HCT116 (cell line): ENCODE measurements around the gene DYNC2H1. TPM values are rescaled to one million over a fixed set of nuclear protein-coding genes. Genes with fewer than 3 reads are reported as not detected.

Experiments
- ATAC-seq: fragments of 200-7000 bp; cut with Tn5 transposase; 2 replicates; pipeline ENCODE4 v1.9.1; 2020; ENCODE audit warnings: mild to moderate bottlenecking, moderate library complexity
- BruUV-seq: library from RNA; stranded (reverse); fragments of 400-500 nt; replicated peaks from 2 replicates; lab custom pipeline; 2021; lab: Mats Ljungman, UMichigan
- CTCF ChIA-PET: fragments of 300-600 bp; sonication (Branson Sonifier 250); formaldehyde crosslinking; loops from one replicate; lab custom pipeline; 2021; ENCODE audit warnings: antibody characterized with exemption; lab: Charles Lee
- POLR2A ChIA-PET: fragments of 300-600, 350-600 bp; sonication (Branson Sonifier 250); formaldehyde crosslinking; loops from one replicate; lab custom pipeline; 2021; ENCODE audit warnings: antibody characterized with exemption; lab: Charles Lee
- RAD21 ChIA-PET, 2 experiments: fragments of 300-600 bp; sonication (Branson Sonifier 250); formaldehyde crosslinking; loops; one replicate each; lab custom pipeline; 2023; ENCODE audit warnings: low total read pairs in 2 of 2; ENCODE audit not compliant: uncharacterized antibody in 2 of 2, unreplicated experiment in 2 of 2, low non-redundant PET in 1 of 2; lab: Charles Lee
- DNase-seq: peaks from one replicate; pipeline ENCODE4 v3.0.0-alpha.2; 2010; ENCODE audit warnings: low read depth, low spot score
- H2AFZ ChIP-seq: fragments of 200-600 bp; shearing (Covaris generic), sonication (generic); 2 replicates; pipeline ENCODE4 v1.6.1; 2017; ENCODE audit warnings: low read depth, mixed run types, mixed read lengths, antibody characterized with exemption, low read length; ENCODE audit not compliant: poor library complexity, severe bottlenecking
- H3K27ac ChIP-seq: 2 replicates; pipeline ENCODE4 v1.5.1; 2012; ENCODE audit warnings: low read depth, low read length
- H3K27me3 ChIP-seq: fragments of 200-600 bp; sonication (generic); 2 replicates; pipeline ENCODE4 v1.6.1; 2016; ENCODE audit warnings: mixed run types, low read length, mixed read lengths; ENCODE audit not compliant: insufficient read depth
- H3K36me3 ChIP-seq, 2 experiments: fragments of 200-500 bp in 1 of 2; fragments of 200-600 bp in 1 of 2; sonication (Bioruptor generic) in 1 of 2; sonication (generic) in 1 of 2; 2 replicates each; pipeline versions ENCODE4 v1.5.1 to v1.6.1; 2014 to 2016; ENCODE audit warnings: low read length in 2 of 2, inconsistent platforms in 1 of 2, mixed read lengths in 1 of 2, mixed run types in 1 of 2; ENCODE audit not compliant: insufficient read depth in 2 of 2, control insufficient read depth in 1 of 2
- H3K4me1 ChIP-seq, 2 experiments: fragments of 200-600 bp in 1 of 2; sonication (generic) in 1 of 2; 2 replicates each; pipeline versions ENCODE4 v1.5.1 to v1.6.1; 2012 to 2017; ENCODE audit warnings: low read length in 2 of 2, inconsistent platforms in 1 of 2, mild to moderate bottlenecking in 1 of 2, mixed read lengths in 1 of 2, mixed run types in 1 of 2, moderate library complexity in 1 of 2; ENCODE audit not compliant: insufficient read depth in 2 of 2, control insufficient read depth in 1 of 2
- H3K4me2 ChIP-seq: fragments of 200-600 bp; sonication (generic); 2 replicates; pipeline ENCODE4 v1.6.1; 2017; ENCODE audit warnings: mixed run types, low read length, mixed read lengths
- H3K4me3 ChIP-seq, 2 experiments: fragments of 200-600 bp in 1 of 2; sonication (generic) in 1 of 2; replicated peaks in 1 of 2; 2 replicates each; pipeline ENCODE4 v1.5.1; 2011 to 2016; ENCODE audit warnings: low read length in 2 of 2, control low read depth in 1 of 2, low read depth in 1 of 2, mild to moderate bottlenecking in 1 of 2, mixed read lengths in 1 of 2, mixed run types in 1 of 2
- H3K79me2 ChIP-seq: fragments of 200-600 bp; sonication (generic); 2 replicates; pipeline ENCODE4 v1.6.1; 2017; ENCODE audit warnings: mild to moderate bottlenecking, mixed run types, low read length, moderate library complexity, mixed read lengths; ENCODE audit not compliant: insufficient read depth
- H3K9ac ChIP-seq: fragments of 200-600 bp; sonication (generic); 2 replicates; pipeline ENCODE4 v1.6.1; 2016; ENCODE audit warnings: low read length, mixed read lengths
- H3K9me2 ChIP-seq: fragments of 200-600 bp; sonication (generic), shearing (Covaris generic); 2 replicates; pipeline ENCODE4 v1.6.1; 2017; ENCODE audit warnings: mixed run types, mild to moderate bottlenecking, moderate library complexity; ENCODE audit not compliant: insufficient read depth
- H3K9me3 ChIP-seq, 2 experiments: fragments of 200-500 bp in 1 of 2; fragments of 200-600 bp in 1 of 2; sonication (Bioruptor generic) in 1 of 2; sonication (generic) in 1 of 2; 2 replicates each; pipeline ENCODE4 v1.6.1; 2014 to 2017; ENCODE audit warnings: low read length in 2 of 2, mixed read lengths in 2 of 2, inconsistent platforms in 1 of 2, low read depth in 1 of 2, mild to moderate bottlenecking in 1 of 2, mixed run types in 1 of 2, moderate library complexity in 1 of 2; ENCODE audit not compliant: control insufficient read depth in 1 of 2, insufficient read depth in 1 of 2
- H4K20me1 ChIP-seq: fragments of 200-600 bp; sonication (generic), shearing (Covaris generic); 2 replicates; pipeline ENCODE4 v1.6.1; 2017; ENCODE audit warnings: mixed run types, mild to moderate bottlenecking, moderate library complexity; ENCODE audit not compliant: insufficient read depth
- CBX3 ChIP-seq: IDR thresholded peaks from 2 replicates; pipeline ENCODE4 v1.6.1; 2012; ENCODE audit warnings: low read depth
- EGR1 ChIP-seq: IDR thresholded peaks from 2 replicates; pipeline ENCODE4 v1.6.1; 2012; ENCODE audit warnings: low read depth
- EZH2phosphoT487 ChIP-seq: fragments of 200-600 bp; IDR thresholded peaks from 2 replicates; pipeline ENCODE4 v1.6.1; 2018; ENCODE audit warnings: antibody characterized with exemption, borderline replicate concordance
- FOSL1 ChIP-seq: IDR thresholded peaks from 2 replicates; pipeline ENCODE4 v1.6.1; 2012; ENCODE audit warnings: low read depth
- JUND ChIP-seq: IDR thresholded peaks from 2 replicates; pipeline ENCODE4 v1.6.1; 2012
- POLR2A ChIP-seq: IDR thresholded peaks from 2 replicates; pipeline ENCODE4 v1.7.0; 2011; ENCODE audit warnings: borderline replicate concordance; ENCODE audit not compliant: insufficient read depth, insufficient read length; ENCODE audit errors: extremely low read depth
- TCF7L2 ChIP-seq: IDR thresholded peaks from 2 replicates; pipeline ENCODE4 v1.7.0; 2011; ENCODE audit warnings: borderline replicate concordance, inconsistent platforms; ENCODE audit not compliant: insufficient read depth, insufficient read length; ENCODE audit errors: extremely low read depth
- ZBTB33 ChIP-seq: IDR thresholded peaks from 2 replicates; pipeline ENCODE4 v1.6.1; 2011; ENCODE audit warnings: mild to moderate bottlenecking, low read length, moderate library complexity; ENCODE audit not compliant: insufficient replicate concordance; ENCODE audit errors: extremely low read depth
- intact Hi-C: fragments of 100-400 bp; cut with micrococcal nuclease; formaldehyde crosslinking; loops from 2 replicates; pipeline ENCODE4 v1.10.0; 2022
- total RNA-seq: library from RNA; stranded (reverse); gene quantifications from one replicate; pipeline ENCODE4 v1.2.1, GENCODE V29; 2021; ENCODE audit not compliant: unreplicated experiment
- TF ChIP-seq, protein P1 (sequence below): IDR thresholded peaks from 2 replicates; pipeline ENCODE4 v1.6.1; 2012

DYNC2H1 gene
- total RNA-seq, 1 experiment from 2014 or later = 1.5 TPM

DNA sequence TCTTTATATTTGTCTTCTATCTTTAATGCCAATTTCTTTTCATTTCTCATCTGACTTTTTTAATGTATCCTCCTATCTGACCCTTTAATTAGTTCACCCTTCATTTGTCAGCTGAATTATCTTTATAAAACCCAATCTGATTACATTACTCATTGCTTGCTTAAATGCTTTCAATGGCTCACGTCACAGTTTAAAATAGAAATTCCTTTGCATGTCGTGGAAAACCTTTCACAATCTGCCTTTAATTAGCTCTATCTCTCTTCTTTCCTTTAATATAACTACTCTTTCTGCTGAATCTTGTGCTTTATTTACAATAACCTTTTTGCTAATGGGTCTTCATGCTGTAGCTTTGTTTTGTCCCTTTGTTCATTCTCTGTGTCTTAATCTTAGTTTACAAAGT is 125.7 kb downstream of the DYNC2H1 start:
- Histone ChIP-seq H3K4me1 (no peaks in the 10 kb centered on the region), H4K20me1 (no peaks in the 10 kb centered on the region), H3K9ac (no peak overlapping the region), H3K27ac (no peak overlapping the region), H3K4me2 (no peak overlapping the region), H3K79me2 (no peaks in the 10 kb centered on the region), H3K9me2 (no peaks in the 10 kb centered on the region), H3K9me3 (no peaks in the 10 kb centered on the region), H3K27me3 (no peaks in the 10 kb centered on the region), H2AFZ (no peak overlapping the region), H3K4me3 (no peak overlapping the region), H3K36me3 (no peaks in the 10 kb centered on the region)
- DNase-seq = no peak
- ChIA-PET CTCF (no interaction called here), POLR2A (no interaction called here), RAD21 (no interaction called here)
- intact Hi-C loops = no loop called here
- TF ChIP-seq ZBTB33 = no peak
- no peak for TF ChIP-seq TCF7L2
- TF ChIP-seq, protein P1, sequence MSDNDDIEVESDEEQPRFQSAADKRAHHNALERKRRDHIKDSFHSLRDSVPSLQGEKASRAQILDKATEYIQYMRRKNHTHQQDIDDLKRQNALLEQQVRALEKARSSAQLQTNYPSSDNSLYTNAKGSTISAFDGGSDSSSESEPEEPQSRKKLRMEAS = no peak
- TF ChIP-seq JUND = no peak
- no peak for TF ChIP-seq CBX3
- no peak for TF ChIP-seq EGR1
- no peak for ATAC-seq
- BruUV-seq = no TSS peak

GRCh38 chr11:103241574-103241973 is 132.3 kb downstream of the DYNC2H1 start:
- no peak overlapping the region for H3K9ac ChIP-seq
- no peaks in the 10 kb centered on the region for H4K20me1 ChIP-seq
- H3K27ac ChIP-seq = no peak overlapping the region
- ChIA-PET RAD21 (no interaction called here), POLR2A (no interaction called here), CTCF (no interaction called here)
- no peak for DNase-seq
- H3K79me2 ChIP-seq = no peaks in the 10 kb centered on the region
- no peaks in the 10 kb centered on the region for H3K4me1 ChIP-seq
- intact Hi-C loops = no loop called here
- H3K27me3 ChIP-seq = no peaks in the 10 kb centered on the region
- no peak overlapping the region for H3K4me3 ChIP-seq
- H3K36me3 ChIP-seq = no peaks in the 10 kb centered on the region
- no peak for ATAC-seq
- H2AFZ ChIP-seq = no peak overlapping the region
- no peak overlapping the region for H3K4me2 ChIP-seq
- H3K9me3 ChIP-seq = no peaks in the 10 kb centered on the region
- BruUV-seq = no TSS peak
- TF ChIP-seq EZH2phosphoT487 (no peak), FOSL1 (no peak), POLR2A (no peak), EGR1 (no peak)
- no peaks in the 10 kb centered on the region for H3K9me2 ChIP-seq
